Stimulated activated CD8-positive, alpha-beta memory T cell treated with anti-CD3 and anti-CD28 coated beads, Interleukin-12 subunit alpha, Interleukin-12 subunit beta, amount 100 ng/mL, for 24 hours (primary cell): Measurements from ENCODE around the gene GLCCI1.

Experiments used
- DNase-seq: peaks from one replicate; pipeline ENCODE4 v3.0.0-alpha.2; 2020; ENCODE audit errors: extremely low read depth

The GLCCI1 gene

GRCh38 chr7:8130663-8131062 lies 162.1 kb downstream of the GLCCI1 start:
- DNase-seq, result no peak

- DNase-seq, result no peak
These were observed 163.4 kb downstream of the GLCCI1 start for GRCh38 chr7:8131694-8132605.

- DNase-seq, result no peak
These were observed 164.7 kb downstream of the GLCCI1 start for GRCh38 chr7:8133188-8133848.

GRCh38 chr7:8134089-8134733 lies 165.6 kb downstream of the GLCCI1 start:
- DNase-seq, result no peak

GRCh38 chr7:8135417-8135816 lies 166.8 kb downstream of the GLCCI1 start:
- DNase-seq, result no peak

- no peak for DNase-seq
These were observed 167.6 kb downstream of the GLCCI1 start for GRCh38 chr7:8136051-8136730.
